Uterus (tissue), 4 donors: ENCODE measurements around the gene ACTL10. TPM values are rescaled to one million over a fixed set of nuclear protein-coding genes. Genes with fewer than 3 reads are reported as not detected.

ENCODE experiments used
- DNase-seq, 2 donors: peaks; one replicate each; pipeline ENCODE4 v3.0.0-alpha.2; 2019 to 2020
- H3K27ac ChIP-seq, 2 donors: fragments of 200-600 bp; sonication (generic); 1 replicate in 1 of 2; 2 replicates in 1 of 2; pipeline ENCODE4 v1.5.1; 2016 to 2018
- H3K27me3 ChIP-seq, 2 donors: fragments of 200-600 bp; sonication (generic); one replicate each; pipeline ENCODE4 v1.5.1; 2018 to 2019; ENCODE audit warnings: control low read depth in 1 of 2
- H3K36me3 ChIP-seq, 2 donors: fragments of 200-600 bp; sonication (generic); one replicate each; pipeline ENCODE4 v1.5.1; 2019; ENCODE audit warnings: control low read depth in 1 of 2
- H3K4me1 ChIP-seq, 2 donors: fragments of 200-600 bp; sonication (generic); one replicate each; pipeline ENCODE4 v1.5.1; 2018 to 2019; ENCODE audit warnings: control low read depth in 1 of 2
- H3K4me3 ChIP-seq, 2 donors: fragments of 200-600 bp; sonication (generic); 1 replicate in 1 of 2; 2 replicates in 1 of 2; pipeline ENCODE4 v1.5.1; 2018 to 2019; ENCODE audit warnings: mild to moderate bottlenecking in 1 of 2
- H3K9me3 ChIP-seq, 2 donors: fragments of 200-600 bp; sonication (generic); one replicate each; pipeline ENCODE4 v1.5.1; 2019; ENCODE audit warnings: control low read depth in 1 of 2
- CTCF ChIP-seq, 4 experiments: fragments of 200-600 bp in 2 of 4; fragments of 450-650 bp in 2 of 4; sonication (generic) in 2 of 4; IDR thresholded peaks; one replicate each; pipeline ENCODE4 v1.5.1; 2016 to 2019; ENCODE audit warnings: antibody characterized with exemption in 4 of 4, mild to moderate bottlenecking in 2 of 4, moderate library complexity in 1 of 4
- POLR2A ChIP-seq, 2 donors: fragments of 450-650 bp; IDR thresholded peaks; one replicate each; pipeline ENCODE4 v1.6.1; 2016; ENCODE audit warnings: antibody characterized with exemption in 2 of 2, mild to moderate bottlenecking in 1 of 2, moderate library complexity in 1 of 2
- intact Hi-C: fragments of 100-400 bp; cut with DNase I; formaldehyde crosslinking; loops from one replicate; pipeline ENCODE4 v1.15.1; 2023; ENCODE audit warnings: low total_unique reads
- total RNA-seq, 4 donors: library from RNA; depleted of rRNA in 3 of 4; stranded (reverse); fragments of >200 nt in 3 of 4; gene quantifications; one replicate each; pipeline versions ENCODE4 v1.1.0 to v1.2.4, GENCODE V29; 2014 to 2023
- donor health status: DM: yes; HTN: yes; CAD: no.

The ACTL10 gene
- total RNA-seq, 4 donors from 2014 or later: 1.4 to 4.4 (median 1.9) TPM; not detected in 1

- intact Hi-C loops: no loop called here
- no peaks in the 10 kb centered on the region for H3K27me3 ChIP-seq
- H3K36me3 ChIP-seq: no peaks in the 10 kb centered on the region
- H3K27ac ChIP-seq: no peak overlapping the region
- no peak for TF ChIP-seq CTCF (IDR thresholded peaks at IDR 0.05)
- no peak for TF ChIP-seq POLR2A (IDR thresholded peaks at IDR 0.05)
- H3K4me3 ChIP-seq: no peak overlapping the region
- DNase-seq: no peak
- peaks cover 0 to 8% of the 10 kb centered on the region in 2 donors for H3K4me1 ChIP-seq
- H3K9me3 ChIP-seq: no peaks in the 10 kb centered on the region
Measured at GRCh38 chr20:33687370-33687915, 20.7 kb downstream of the ACTL10 start.

GRCh38 chr20:33687993-33688937 is 21.5 kb downstream of the ACTL10 start:
- no peak for DNase-seq
- no peak for TF ChIP-seq POLR2A (IDR thresholded peaks at IDR 0.05)
- no peak for TF ChIP-seq CTCF (IDR thresholded peaks at IDR 0.05)
- Histone ChIP-seq H3K4me3 (no peak overlapping the region), H3K27ac (no peak overlapping the region), H3K36me3 (no peaks in the 10 kb centered on the region), H3K27me3 (no peaks in the 10 kb centered on the region), H3K9me3 (no peaks in the 10 kb centered on the region), H3K4me1 (peaks cover 0 to 8% of the 10 kb centered on the region in 2 donors)
- intact Hi-C loops: no loop called here

- no peaks in the 10 kb centered on the region for H3K9me3 ChIP-seq
- no peak overlapping the region for H3K27ac ChIP-seq
- no peak for DNase-seq
- H3K27me3 ChIP-seq: no peaks in the 10 kb centered on the region
- no peaks in the 10 kb centered on the region for H3K36me3 ChIP-seq
- H3K4me3 ChIP-seq: no peak overlapping the region
- intact Hi-C loops: no loop called here
- peaks cover 0 to 8% of the 10 kb centered on the region in 2 donors for H3K4me1 ChIP-seq
- TF ChIP-seq POLR2A (IDR thresholded peaks at IDR 0.05): no peak
- TF ChIP-seq CTCF (IDR thresholded peaks at IDR 0.05): no peak
Measured at GRCh38 chr20:33688938-33689424, 22.2 kb downstream of the ACTL10 start.

- no peak overlapping the region for H3K27ac ChIP-seq
- H3K27me3 ChIP-seq: no peaks in the 10 kb centered on the region
- TF ChIP-seq POLR2A (IDR thresholded peaks at IDR 0.05) (no peak), CTCF (IDR thresholded peaks at IDR 0.05) (no peak)
- intact Hi-C loops: no loop called here
- no peak overlapping the region for H3K4me3 ChIP-seq
- no peaks in the 10 kb centered on the region for H3K36me3 ChIP-seq
- DNase-seq: no peak
- peaks cover 0 to 8% of the 10 kb centered on the region in 2 donors for H3K4me1 ChIP-seq
- H3K9me3 ChIP-seq: no peaks in the 10 kb centered on the region
Measured at GRCh38 chr20:33689493-33689892, 22.8 kb downstream of the ACTL10 start.

- H3K27me3 ChIP-seq: no peaks in the 10 kb centered on the region
- TF ChIP-seq CTCF (IDR thresholded peaks at IDR 0.05): no peak
- H3K4me1 ChIP-seq: peaks cover 0 to 8% of the 10 kb centered on the region in 2 donors
- DNase-seq: no peak
- no peaks in the 10 kb centered on the region for H3K36me3 ChIP-seq
- intact Hi-C loops: no loop called here
- H3K4me3 ChIP-seq: no peak overlapping the region
- no peak overlapping the region for H3K27ac ChIP-seq
- H3K9me3 ChIP-seq: no peaks in the 10 kb centered on the region
Measured at GRCh38 chr20:33689973-33690372, 23.2 kb downstream of the ACTL10 start.
